ENCODE results near the gene PPM1A. TPM values are rescaled to one million over a fixed set of nuclear protein-coding genes. Genes with fewer than 3 reads are reported as not detected.
"Not testable (repeated sequence)": the region's sequence is repeated elsewhere in the genome, so short reads cannot be mapped to it uniquely, and the experiment has no call there.

PPM1A gene
- total RNA-seq, 8 experiments from 2014 or later = 19.5 to 36.3 (median 32.6) TPM

DNA sequence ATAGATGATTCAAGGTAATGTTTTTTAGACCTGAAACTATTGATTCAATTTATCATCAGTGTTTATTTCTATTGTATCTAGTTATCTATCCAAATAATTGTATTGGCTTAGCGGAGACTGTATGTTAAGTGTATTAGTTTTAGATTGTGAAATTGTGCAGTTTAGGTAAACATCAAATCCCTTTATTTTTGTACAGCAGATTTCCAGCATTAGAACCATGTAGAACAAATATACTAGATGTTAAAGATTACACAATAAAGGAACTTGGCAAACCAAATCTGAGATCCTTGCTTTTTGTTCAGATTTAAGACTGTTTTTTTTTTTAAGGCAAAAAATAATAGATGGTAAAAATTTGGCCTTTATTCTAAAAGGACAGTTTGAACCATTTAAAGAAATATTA, 39.3 kb downstream of the PPM1A start:
- in situ Hi-C loops (cut with MboI; ENCODE audit: low pct_unique_long_range_greater_than_20kb in 2 of 9, low sequenced_read_pairs in 9 of 9, unreplicated experiment in 9 of 9) = no loop called here
- Histone ChIP-seq H3K4me1 (replicated peaks in 1 of 2) (no peaks in the 10 kb centered on the region), H3K4me3 (no peak overlapping the region), H3K27ac (no peak overlapping the region)
- no peak for ATAC-seq (replicated peaks in 6 of 8)
- WGBS, 10 experiments = 93 to 100% (median 100%) methylated on average over 1 of the region's 1 CpG; no CpG with 5 or more reads in 3 of the 10 experiments

DNA sequence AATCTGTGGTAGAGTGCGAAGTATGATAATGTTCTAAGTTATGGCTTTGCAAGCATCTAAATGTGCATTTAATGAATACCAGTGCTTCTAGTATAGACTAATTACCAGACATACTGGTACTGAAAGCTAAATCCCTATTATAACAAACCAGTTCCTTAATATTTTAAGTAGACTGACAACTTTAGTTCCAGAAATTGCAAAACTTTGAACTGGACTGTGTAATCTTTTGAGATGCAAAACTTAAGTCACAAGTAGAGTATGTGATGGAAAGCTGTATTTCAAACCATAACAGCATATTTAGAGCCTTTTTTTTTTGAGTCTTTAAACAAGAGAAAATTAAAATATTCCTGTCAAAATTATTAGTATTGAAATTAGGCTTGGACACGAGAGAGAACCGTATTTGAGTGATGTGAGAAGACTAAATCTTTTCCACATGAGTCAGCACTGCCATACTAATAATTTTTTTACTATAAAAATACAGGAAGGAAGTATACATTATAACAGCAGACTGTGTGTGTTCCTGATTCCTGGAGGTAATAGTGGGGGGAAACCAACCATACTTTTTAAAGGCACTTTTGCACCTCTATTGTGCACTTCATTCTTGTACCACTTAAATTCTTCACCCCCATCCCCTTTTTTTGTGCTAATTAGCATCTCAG, 45.5 kb downstream of the PPM1A start:
- Histone ChIP-seq H3K27ac (no peak overlapping the region), H3K4me1 (replicated peaks in 1 of 2) (no peaks in the 10 kb centered on the region), H3K4me3 (no peak overlapping the region)
- in situ Hi-C loops (cut with MboI; ENCODE audit: low pct_unique_long_range_greater_than_20kb in 2 of 9, low sequenced_read_pairs in 9 of 9, unreplicated experiment in 9 of 9) = no loop called here
- 4 to 100% (median 88%) methylated on average over 1 to 3 of the region's 3 CpGs for WGBS, 10 experiments
- ATAC-seq (replicated peaks in 6 of 8) = peak in 1 of 8 experiments; percentile 77

- Histone ChIP-seq H3K4me3 (no peak overlapping the region), H3K4me1 (replicated peaks in 1 of 2) (no peaks in the 10 kb centered on the region), H3K27ac (no peak overlapping the region)
- in situ Hi-C loops (cut with MboI; ENCODE audit: low pct_unique_long_range_greater_than_20kb in 2 of 9, low sequenced_read_pairs in 9 of 9, unreplicated experiment in 9 of 9) = no loop called here
- ATAC-seq (replicated peaks in 6 of 8) = no peak
These were observed 51.0 kb downstream of the PPM1A start for GRCh38 chr14:60300019-60300418.

GRCh38 chr14:60301685-60302084, 52.7 kb downstream of the PPM1A start:
- Histone ChIP-seq H3K27ac (no peak overlapping the region), H3K4me1 (replicated peaks in 1 of 2) (no peaks in the 10 kb centered on the region), H3K4me3 (no peak overlapping the region)
- 72 to 92% (median 81%) methylated on average over 3 to 5 of the region's 5 CpGs for WGBS, 10 experiments
- ATAC-seq (replicated peaks in 6 of 8) = no peak
- in situ Hi-C loops (cut with MboI; ENCODE audit: low pct_unique_long_range_greater_than_20kb in 2 of 9, low sequenced_read_pairs in 9 of 9, unreplicated experiment in 9 of 9) = no loop called here

- Histone ChIP-seq H3K27ac (no peak overlapping the region), H3K4me1 (replicated peaks in 1 of 2) (no peaks in the 10 kb centered on the region), H3K4me3 (no peak overlapping the region)
- no peak for ATAC-seq (replicated peaks in 6 of 8)
- in situ Hi-C loops (cut with MboI; ENCODE audit: low pct_unique_long_range_greater_than_20kb in 2 of 9, low sequenced_read_pairs in 9 of 9, unreplicated experiment in 9 of 9) = no loop called here
- WGBS, 10 experiments = 0 to 83% (median 40%) methylated on average over 1 of the region's 1 CpG; no CpG with 5 or more reads in 7 of the 10 experiments
These were observed 53.6 kb downstream of the PPM1A start for GRCh38 chr14:60302663-60303062.

- H3K4me3 ChIP-seq = no peak overlapping the region
- peak in 1 of 8 experiments; percentile 33 for ATAC-seq (replicated peaks in 6 of 8)
- 50 to 100% (median 68%) methylated on average over 1 to 7 of the region's 7 CpGs; no CpG with 5 or more reads in 2 of the 10 experiments for WGBS, 10 experiments
- H3K4me1 ChIP-seq (replicated peaks in 1 of 2) = no peaks in the 10 kb centered on the region
- H3K27ac ChIP-seq = no peak overlapping the region
- in situ Hi-C loops (cut with MboI; ENCODE audit: low pct_unique_long_range_greater_than_20kb in 2 of 9, low sequenced_read_pairs in 9 of 9, unreplicated experiment in 9 of 9) = no loop called here
These were observed 54.7 kb downstream of the PPM1A start for GRCh38 chr14:60303745-60304144.

DNA sequence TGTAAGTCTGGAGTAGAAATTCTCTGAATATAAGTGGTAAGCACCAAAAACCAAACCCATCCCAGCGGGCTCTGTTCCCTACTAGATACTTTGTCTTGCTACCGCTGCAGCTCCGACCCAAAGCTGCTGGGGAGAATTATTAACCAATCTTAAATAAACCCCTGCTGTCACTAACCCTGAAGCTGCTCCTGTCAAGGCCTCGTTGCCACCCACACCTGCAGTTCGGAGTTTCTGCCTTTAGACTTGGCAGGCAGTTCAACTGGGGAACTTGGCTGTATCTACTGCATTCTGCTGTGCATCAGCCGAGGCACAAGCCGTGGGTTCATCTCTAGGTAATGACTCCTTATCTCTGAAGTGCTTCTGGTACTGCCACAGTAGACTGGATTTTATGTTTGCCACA, 55.5 kb downstream of the PPM1A start:
- no peak for ATAC-seq (replicated peaks in 6 of 8)
- WGBS, 10 experiments = 16 to 96% (median 77%) methylated on average over 2 to 7 of the region's 7 CpGs; no CpG with 5 or more reads in 3 of the 10 experiments
- H3K4me1 ChIP-seq (replicated peaks in 1 of 2) = no peaks in the 10 kb centered on the region
- in situ Hi-C loops (cut with MboI; ENCODE audit: low pct_unique_long_range_greater_than_20kb in 2 of 9, low sequenced_read_pairs in 9 of 9, unreplicated experiment in 9 of 9) = no loop called here
- no peak overlapping the region for H3K4me3 ChIP-seq
- H3K27ac ChIP-seq = no peak overlapping the region

DNA sequence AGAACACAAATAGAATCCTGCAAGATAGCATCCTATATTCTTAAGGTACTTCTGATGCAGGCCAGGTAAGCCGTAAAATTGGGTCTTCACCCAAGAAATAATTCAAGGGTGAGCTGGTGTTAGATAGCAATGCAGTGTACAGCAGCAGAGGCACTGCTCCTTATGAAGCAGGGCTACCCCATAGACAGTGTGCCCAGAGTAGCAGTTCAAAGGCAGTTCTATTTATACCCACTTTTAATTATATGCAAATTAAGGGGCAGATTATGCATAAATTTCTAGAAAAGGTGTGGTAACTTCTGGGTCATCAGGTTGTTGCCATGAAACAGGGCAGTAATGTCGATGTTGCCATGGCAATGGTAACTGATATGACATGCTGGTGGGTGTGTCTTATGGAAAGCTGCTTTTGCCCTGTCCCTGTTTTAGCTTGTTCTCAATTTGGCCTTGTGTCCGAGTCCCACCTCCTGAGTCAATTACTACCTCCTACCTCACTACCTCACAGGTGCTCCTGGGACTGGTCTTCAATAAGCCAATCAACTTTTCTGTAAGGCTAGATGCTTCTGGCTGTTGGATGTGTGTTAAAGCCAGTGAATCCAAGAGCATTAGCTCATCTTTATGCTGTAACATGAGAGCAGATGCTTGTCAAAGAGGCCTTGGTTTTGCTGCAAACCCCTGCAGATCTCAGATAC, 61.0 kb downstream of the PPM1A start:
- ATAC-seq (replicated peaks in 6 of 8) = peak in 7 of 8 experiments; percentile 36 to 90 (median 76)
- Histone ChIP-seq H3K4me1 (replicated peaks in 1 of 2) (peaks cover 0 to 6% of the 10 kb centered on the region in 2 donors), H3K4me3 (no peak overlapping the region), H3K27ac (no peak overlapping the region)
- in situ Hi-C loops (cut with MboI; ENCODE audit: low pct_unique_long_range_greater_than_20kb in 2 of 9, low sequenced_read_pairs in 9 of 9, unreplicated experiment in 9 of 9) = no loop called here
- 28 to 100% (median 79%) methylated on average over 1 to 3 of the region's 3 CpGs; no CpG with 5 or more reads in 2 of the 10 experiments for WGBS, 10 experiments

GRCh38 chr14:60311417-60311816, 62.4 kb downstream of the PPM1A start:
- Histone ChIP-seq H3K27ac (no peak overlapping the region), H3K4me1 (replicated peaks in 1 of 2) (peaks cover 4 to 6% of the 10 kb centered on the region in 2 donors), H3K4me3 (no peak overlapping the region)
- peak in 3 of 8 experiments; percentile 13 to 32 (median 25) for ATAC-seq (replicated peaks in 6 of 8)
- 0 to 100% (median 85%) methylated on average over 1 to 4 of the region's 4 CpGs for WGBS, 10 experiments
- in situ Hi-C loops (cut with MboI; ENCODE audit: low pct_unique_long_range_greater_than_20kb in 2 of 9, low sequenced_read_pairs in 9 of 9, unreplicated experiment in 9 of 9) = no loop called here

GRCh38 chr14:60313093-60313492, 64.1 kb downstream of the PPM1A start:
- H3K4me3 ChIP-seq = no peak overlapping the region
- in situ Hi-C loops (cut with MboI; ENCODE audit: low pct_unique_long_range_greater_than_20kb in 2 of 9, low sequenced_read_pairs in 9 of 9, unreplicated experiment in 9 of 9) = no loop called here
- no peak overlapping the region for H3K27ac ChIP-seq
- peaks cover 4 to 6% of the 10 kb centered on the region in 2 donors for H3K4me1 ChIP-seq (replicated peaks in 1 of 2)
- no peak for ATAC-seq (replicated peaks in 6 of 8)
- 37 to 100% (median 94%) methylated on average over 1 to 6 of the region's 6 CpGs; no CpG with 5 or more reads in 2 of the 10 experiments for WGBS, 10 experiments

DNA sequence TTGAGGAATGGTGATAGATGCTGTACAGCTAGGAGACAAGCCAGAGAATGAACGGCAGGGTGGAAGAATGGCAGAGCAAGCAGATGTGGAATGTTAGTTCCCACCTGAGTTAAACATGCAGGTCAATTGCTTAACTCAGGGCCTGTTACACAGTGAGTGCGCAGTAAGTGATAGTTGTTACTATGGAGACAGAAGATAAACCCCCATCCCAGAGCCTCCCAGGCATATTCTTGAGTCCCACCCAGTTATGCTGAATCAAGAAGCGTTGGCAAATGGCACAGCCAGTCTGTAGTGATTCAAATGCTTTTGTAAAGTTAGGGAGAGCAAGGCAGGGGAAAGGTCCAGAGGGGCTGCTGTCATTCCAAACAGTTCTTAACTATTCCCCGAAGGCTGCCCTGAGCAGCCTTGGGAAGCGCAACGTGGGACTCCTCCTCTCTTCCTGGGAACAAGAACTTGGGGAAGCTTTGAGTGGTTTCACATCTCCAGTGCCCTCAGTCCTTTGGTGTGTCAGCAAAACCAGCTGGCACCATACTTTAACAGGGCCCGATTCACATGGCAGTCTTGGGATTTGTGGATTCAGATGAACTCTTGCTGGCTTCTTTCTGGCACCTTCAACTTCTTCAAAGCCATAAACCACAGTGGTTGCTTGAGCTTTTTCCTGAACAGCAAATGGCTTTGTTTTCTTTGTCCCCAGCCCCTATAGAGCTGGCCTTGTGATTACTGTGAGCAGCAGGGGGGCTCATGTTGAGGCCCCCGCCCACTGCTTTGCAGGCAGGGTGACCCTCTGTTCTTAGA, 66.4 kb downstream of the PPM1A start:
- Histone ChIP-seq H3K27ac (no peak overlapping the region), H3K4me1 (replicated peaks in 1 of 2) (peaks cover 2 to 4% of the 10 kb centered on the region in 2 donors), H3K4me3 (no peak overlapping the region)
- in situ Hi-C loops (cut with MboI; ENCODE audit: low pct_unique_long_range_greater_than_20kb in 2 of 9, low sequenced_read_pairs in 9 of 9, unreplicated experiment in 9 of 9) = no loop called here
- 26 to 84% (median 66%) methylated on average over 1 to 7 of the region's 8 CpGs for WGBS, 10 experiments
- ATAC-seq (replicated peaks in 6 of 8) = peak in 3 of 8 experiments; percentile 84 to 92 (median 90)

DNA sequence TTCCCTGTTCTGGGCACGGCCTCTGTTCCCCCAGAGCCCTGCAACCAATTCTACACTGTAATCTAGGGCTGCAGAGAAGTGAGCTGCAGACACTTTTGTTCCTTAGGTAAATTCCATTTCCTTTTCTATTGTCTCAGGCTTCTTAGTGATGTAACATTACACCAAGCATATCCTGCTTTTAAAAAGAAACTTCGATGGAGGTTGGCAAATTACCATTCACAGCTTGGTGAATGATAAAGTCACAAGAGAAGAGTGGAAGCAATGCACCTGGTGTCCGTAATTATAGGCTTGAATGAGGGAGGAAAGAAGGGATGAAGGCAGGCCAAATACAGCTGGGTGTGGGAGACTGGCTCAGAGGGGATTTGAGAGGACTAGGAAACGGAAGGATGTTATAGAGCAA, 68.6 kb downstream of the PPM1A start:
- H3K4me3 ChIP-seq = no peak overlapping the region
- peaks cover 0 to 4% of the 10 kb centered on the region in 2 donors for H3K4me1 ChIP-seq (replicated peaks in 1 of 2)
- in situ Hi-C loops (cut with MboI; ENCODE audit: low pct_unique_long_range_greater_than_20kb in 2 of 9, low sequenced_read_pairs in 9 of 9, unreplicated experiment in 9 of 9) = no loop called here
- H3K27ac ChIP-seq = no peak overlapping the region
- 17 to 80% (median 38%) methylated on average over 1 to 4 of the region's 4 CpGs; no CpG with 5 or more reads in 1 of the 10 experiments for WGBS, 10 experiments
- no peak for ATAC-seq (replicated peaks in 6 of 8)

DNA sequence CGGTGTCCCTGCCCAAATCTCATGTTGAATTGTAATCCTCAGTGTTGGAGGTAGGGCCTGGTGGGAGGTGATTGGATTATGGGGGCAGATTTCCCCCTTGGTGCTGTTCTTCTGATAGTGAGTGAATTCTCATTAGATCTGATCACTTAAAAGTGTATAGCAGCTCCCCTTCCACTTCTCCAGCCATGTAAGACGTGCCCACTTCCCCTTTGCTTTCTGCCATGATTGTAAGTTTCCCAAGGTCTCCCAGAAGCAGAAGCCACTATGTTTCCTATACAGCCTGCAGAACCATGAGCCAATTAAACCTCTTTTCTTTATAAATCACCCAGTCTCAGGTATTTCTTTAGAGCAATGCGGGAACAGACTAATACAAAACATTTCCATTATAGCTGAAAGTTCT, 71.8 kb downstream of the PPM1A start:
- H3K4me3 ChIP-seq; ATAC-seq (replicated peaks in 6 of 8); H3K27ac ChIP-seq; H3K4me1 ChIP-seq (replicated peaks in 1 of 2); in situ Hi-C loops (cut with MboI; ENCODE audit: low pct_unique_long_range_greater_than_20kb in 2 of 9, low sequenced_read_pairs in 9 of 9, unreplicated experiment in 9 of 9): not testable (repeated sequence)
- 0 to 100% (median 69%) methylated on average over 1 to 3 of the region's 3 CpGs; no CpG with 5 or more reads in 4 of the 10 experiments for WGBS, 10 experiments

Measured in motor neuron (in vitro differentiated cells).